BE2C (cell line): Measurements from ENCODE around the gene KIRREL3.

ENCODE experiments used
- DNase-seq: peaks from one replicate; pipeline ENCODE4 v3.0.0-alpha.2; 2020
- H3K27me3 ChIP-seq: fragments of 250-450 bp; sonication (Bioruptor Pico); 2 replicates; pipeline ENCODE4 v1.5.1; 2020; ENCODE audit warnings: mild to moderate bottlenecking
- H3K36me3 ChIP-seq: fragments of 250-450 bp; sonication (Bioruptor Pico); 2 replicates; pipeline ENCODE4 v1.5.1; 2020; ENCODE audit warnings: mild to moderate bottlenecking
- H3K4me1 ChIP-seq: fragments of 250-450 bp; sonication (Bioruptor Pico); 2 replicates; pipeline ENCODE4 v1.5.1; 2020
- H3K4me3 ChIP-seq: 2 replicates; pipeline ENCODE4 v1.5.1; 2011; ENCODE audit warnings: low read depth, low read length
- H3K9me3 ChIP-seq: fragments of 250-450 bp; sonication (Bioruptor Pico); 2 replicates; pipeline ENCODE4 v1.5.1; 2020
- TF ChIP-seq, protein P1 (sequence below): IDR thresholded peaks from 2 replicates; pipeline ENCODE4 v1.5.1; 2012; ENCODE audit warnings: mild to moderate bottlenecking, low read depth, low read length

Gene KIRREL3

DNA sequence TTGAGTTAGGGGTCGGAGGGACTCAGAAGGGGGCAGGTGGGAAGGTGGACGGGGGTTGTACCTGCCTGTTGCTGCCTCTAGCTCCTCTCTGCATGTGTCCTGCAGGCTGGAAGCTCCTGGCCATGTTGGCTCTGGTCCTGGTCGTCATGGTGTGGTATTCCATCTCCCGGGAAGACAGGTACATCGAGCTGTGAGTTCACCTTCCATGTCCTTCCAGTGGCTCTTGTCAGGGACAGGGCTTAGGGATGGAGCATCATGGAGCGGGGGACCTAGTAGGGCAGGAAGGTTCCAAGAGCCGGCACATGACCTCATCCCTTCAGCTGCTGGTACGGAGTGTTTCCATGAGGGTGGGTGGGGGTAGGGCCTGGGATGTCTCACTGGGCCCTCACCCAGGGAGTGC is 594.2 kb downstream of the KIRREL3 start:
- no peaks in the 10 kb centered on the region for H3K27me3 ChIP-seq
- H3K4me3 ChIP-seq, result no peak overlapping the region
- no peak for DNase-seq
- H3K36me3 ChIP-seq, result no peaks in the 10 kb centered on the region
- TF ChIP-seq, protein P1, sequence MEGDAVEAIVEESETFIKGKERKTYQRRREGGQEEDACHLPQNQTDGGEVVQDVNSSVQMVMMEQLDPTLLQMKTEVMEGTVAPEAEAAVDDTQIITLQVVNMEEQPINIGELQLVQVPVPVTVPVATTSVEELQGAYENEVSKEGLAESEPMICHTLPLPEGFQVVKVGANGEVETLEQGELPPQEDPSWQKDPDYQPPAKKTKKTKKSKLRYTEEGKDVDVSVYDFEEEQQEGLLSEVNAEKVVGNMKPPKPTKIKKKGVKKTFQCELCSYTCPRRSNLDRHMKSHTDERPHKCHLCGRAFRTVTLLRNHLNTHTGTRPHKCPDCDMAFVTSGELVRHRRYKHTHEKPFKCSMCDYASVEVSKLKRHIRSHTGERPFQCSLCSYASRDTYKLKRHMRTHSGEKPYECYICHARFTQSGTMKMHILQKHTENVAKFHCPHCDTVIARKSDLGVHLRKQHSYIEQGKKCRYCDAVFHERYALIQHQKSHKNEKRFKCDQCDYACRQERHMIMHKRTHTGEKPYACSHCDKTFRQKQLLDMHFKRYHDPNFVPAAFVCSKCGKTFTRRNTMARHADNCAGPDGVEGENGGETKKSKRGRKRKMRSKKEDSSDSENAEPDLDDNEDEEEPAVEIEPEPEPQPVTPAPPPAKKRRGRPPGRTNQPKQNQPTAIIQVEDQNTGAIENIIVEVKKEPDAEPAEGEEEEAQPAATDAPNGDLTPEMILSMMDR, result no peak
- H3K9me3 ChIP-seq, result no peaks in the 10 kb centered on the region
- no peaks in the 10 kb centered on the region for H3K4me1 ChIP-seq

DNA sequence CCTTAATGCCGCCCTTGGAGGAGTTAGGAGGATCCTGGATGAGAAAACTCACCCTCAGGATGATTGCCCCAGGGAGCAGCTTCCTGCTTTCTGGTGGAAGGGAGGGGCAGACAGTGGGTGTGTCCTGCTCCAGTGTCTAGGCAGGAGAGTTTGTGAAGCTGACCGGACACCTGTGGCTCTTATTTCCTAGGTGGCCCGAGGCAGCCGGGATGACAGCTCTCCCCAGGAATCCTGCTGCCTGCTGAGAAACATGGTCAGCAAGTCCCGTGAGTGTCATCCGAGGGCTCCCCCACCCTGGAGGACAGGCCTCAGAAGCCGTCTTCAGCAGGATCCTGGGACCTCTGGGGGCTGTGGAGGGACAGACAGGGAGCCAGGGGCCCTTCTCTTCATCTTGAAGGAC is 594.7 kb downstream of the KIRREL3 start:
- H3K9me3 ChIP-seq, result no peaks in the 10 kb centered on the region
- no peak overlapping the region for H3K4me3 ChIP-seq
- no peaks in the 10 kb centered on the region for H3K36me3 ChIP-seq
- no peak for DNase-seq
- TF ChIP-seq, protein P1, result no peak
- H3K4me1 ChIP-seq, result no peaks in the 10 kb centered on the region
- no peaks in the 10 kb centered on the region for H3K27me3 ChIP-seq

DNA sequence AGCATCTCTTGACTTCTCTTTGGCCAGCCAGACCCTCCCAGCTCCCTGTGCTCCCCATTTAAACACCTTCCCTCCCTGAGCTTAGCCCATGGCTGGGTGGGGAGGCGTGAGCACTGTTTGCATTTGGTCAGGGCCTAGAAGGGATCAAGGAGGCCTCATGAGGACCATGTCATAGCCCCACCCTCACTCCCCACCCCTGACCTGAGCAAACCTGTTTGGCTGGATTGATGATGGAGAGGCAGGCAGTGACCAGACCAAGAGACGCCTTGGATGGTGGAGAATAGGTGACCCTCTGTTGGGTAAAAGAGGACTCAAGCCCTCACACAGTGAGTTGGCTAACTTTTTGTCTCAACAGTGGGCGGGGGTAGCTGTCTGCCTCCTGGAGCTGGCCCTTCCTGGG is 595.2 kb downstream of the KIRREL3 start:
- no peak overlapping the region for H3K4me3 ChIP-seq
- no peak for DNase-seq
- TF ChIP-seq, protein P1, result no peak

DNA sequence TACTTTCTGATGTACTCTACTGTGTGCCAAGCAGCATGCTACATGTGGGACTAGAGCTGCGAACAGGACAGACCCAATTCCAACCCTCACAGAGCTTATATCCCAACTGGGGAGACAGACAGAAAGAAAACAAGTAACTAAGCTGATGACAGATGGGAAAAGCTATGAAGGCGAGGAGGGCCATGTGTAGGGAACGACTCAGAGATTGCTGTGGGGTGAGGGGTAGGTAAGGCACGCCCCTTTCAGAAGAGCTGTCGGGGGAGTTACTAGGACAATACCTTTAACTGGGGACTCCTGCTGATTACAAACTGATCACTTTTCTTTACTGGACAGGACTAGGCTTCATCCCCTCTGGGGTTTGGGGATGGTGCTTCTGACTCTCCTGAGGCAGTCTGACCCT is 596.2 kb downstream of the KIRREL3 start:
- DNase-seq, result no peak

More for the DNA sequence above, 595.2 kb downstream of the KIRREL3 start:
- H3K4me1 ChIP-seq, result no peaks in the 10 kb centered on the region
- H3K9me3 ChIP-seq, result no peaks in the 10 kb centered on the region
- no peaks in the 10 kb centered on the region for H3K36me3 ChIP-seq
- no peaks in the 10 kb centered on the region for H3K27me3 ChIP-seq

DNA sequence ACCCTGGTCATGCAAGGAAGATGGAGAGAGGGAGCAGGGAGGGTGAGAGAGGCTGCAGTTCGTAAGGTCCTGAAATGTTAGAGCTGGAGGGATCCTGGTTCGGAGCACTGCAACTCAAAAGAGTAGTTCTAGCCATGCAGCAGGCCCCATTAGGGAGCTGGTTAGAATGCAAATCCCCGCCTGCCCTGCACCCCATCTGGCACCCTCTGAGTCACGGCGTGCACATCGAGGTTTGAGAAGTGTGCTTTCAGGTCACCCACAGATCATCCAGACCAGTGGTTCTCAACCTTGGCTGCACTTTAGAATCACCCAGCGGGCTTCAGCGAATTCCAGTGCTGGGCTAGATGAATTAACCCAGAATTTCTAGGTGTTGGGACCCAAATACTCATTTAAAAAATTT is 596.9 kb downstream of the KIRREL3 start:
- Histone ChIP-seq H3K27me3 (no peaks in the 10 kb centered on the region), H3K4me1 (no peaks in the 10 kb centered on the region), H3K36me3 (no peaks in the 10 kb centered on the region), H3K4me3 (no peak overlapping the region), H3K9me3 (no peaks in the 10 kb centered on the region)
- no peak for DNase-seq
- TF ChIP-seq, protein P1, result no peak

More for the DNA sequence above, 596.2 kb downstream of the KIRREL3 start:
- TF ChIP-seq, protein P1, result no peak
- Histone ChIP-seq H3K9me3 (no peaks in the 10 kb centered on the region), H3K36me3 (no peaks in the 10 kb centered on the region), H3K27me3 (no peaks in the 10 kb centered on the region), H3K4me1 (no peaks in the 10 kb centered on the region), H3K4me3 (no peak overlapping the region)

DNA sequence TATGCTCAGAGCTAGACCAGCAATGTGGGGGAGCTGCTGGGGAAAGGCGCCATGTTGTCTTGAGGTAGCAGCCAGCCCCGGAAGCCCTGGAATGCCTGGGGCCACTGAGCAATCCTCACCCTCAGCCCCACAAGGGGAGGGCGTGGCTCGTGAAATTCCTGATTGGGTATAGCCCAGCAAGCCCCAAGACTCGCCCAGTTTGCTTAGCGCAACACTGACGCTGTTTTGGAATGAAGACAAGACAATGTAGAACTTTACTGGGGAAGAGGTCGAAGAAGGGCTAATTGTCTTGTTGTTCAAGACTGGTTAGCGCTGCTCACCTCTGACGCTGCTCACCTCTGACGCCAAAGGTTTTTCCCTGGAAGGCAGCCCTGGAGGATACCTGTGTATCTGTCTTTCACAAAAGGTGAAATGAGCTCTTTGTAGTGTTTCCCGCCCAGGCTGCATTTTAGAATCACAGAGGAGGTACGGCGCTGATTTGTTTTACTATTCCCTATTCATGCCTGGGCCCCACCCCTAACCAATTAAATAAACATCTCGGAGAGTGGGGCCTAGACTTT is 597.5 kb downstream of the KIRREL3 start:
- Histone ChIP-seq H3K4me3 (no peak overlapping the region), H3K36me3 (no peaks in the 10 kb centered on the region), H3K27me3 (no peaks in the 10 kb centered on the region), H3K9me3 (no peaks in the 10 kb centered on the region), H3K4me1 (no peaks in the 10 kb centered on the region)
- TF ChIP-seq, protein P1, result no peak
- no peak for DNase-seq
